ENCODE results near the gene TMEM123. TPM values are rescaled to one million over a fixed set of nuclear protein-coding genes. Genes with fewer than 3 reads are reported as not detected.

Gene TMEM123
- total RNA-seq, 2 experiments from 2014 or later = 288 to 307 TPM

- Mint-ChIP-seq H3K27ac (no peak overlapping the region), H3K9me3 (no peaks in the 10 kb centered on the region), H3K4me3 (no peak overlapping the region), H3K4me1 (ENCODE audit: low read depth) (peaks cover 70% of the 10 kb centered on the region), H3K27me3 (no peaks in the 10 kb centered on the region), H3K36me3 (ENCODE audit: low read depth) (peaks cover 3% of the 10 kb centered on the region)
- H3K4me1 ChIP-seq (ENCODE audit: insufficient read depth, low read length) = peaks cover 30% of the 10 kb centered on the region
- POLR2A ChIA-PET = no interaction called here
- CTCF ChIA-PET = interaction anchor here (1.2 to 1.7 kb wide), 2 partner anchors 14 to 67 kb away, joined by 3 to 5 read pairs; no protein-coding TSS in a partner anchor
- DNase-seq (no peak), ATAC-seq (ENCODE audit: poor library complexity) (no peak)
- TF ChIP-seq, protein P1, sequence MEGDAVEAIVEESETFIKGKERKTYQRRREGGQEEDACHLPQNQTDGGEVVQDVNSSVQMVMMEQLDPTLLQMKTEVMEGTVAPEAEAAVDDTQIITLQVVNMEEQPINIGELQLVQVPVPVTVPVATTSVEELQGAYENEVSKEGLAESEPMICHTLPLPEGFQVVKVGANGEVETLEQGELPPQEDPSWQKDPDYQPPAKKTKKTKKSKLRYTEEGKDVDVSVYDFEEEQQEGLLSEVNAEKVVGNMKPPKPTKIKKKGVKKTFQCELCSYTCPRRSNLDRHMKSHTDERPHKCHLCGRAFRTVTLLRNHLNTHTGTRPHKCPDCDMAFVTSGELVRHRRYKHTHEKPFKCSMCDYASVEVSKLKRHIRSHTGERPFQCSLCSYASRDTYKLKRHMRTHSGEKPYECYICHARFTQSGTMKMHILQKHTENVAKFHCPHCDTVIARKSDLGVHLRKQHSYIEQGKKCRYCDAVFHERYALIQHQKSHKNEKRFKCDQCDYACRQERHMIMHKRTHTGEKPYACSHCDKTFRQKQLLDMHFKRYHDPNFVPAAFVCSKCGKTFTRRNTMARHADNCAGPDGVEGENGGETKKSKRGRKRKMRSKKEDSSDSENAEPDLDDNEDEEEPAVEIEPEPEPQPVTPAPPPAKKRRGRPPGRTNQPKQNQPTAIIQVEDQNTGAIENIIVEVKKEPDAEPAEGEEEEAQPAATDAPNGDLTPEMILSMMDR (IDR thresholded peaks at IDR 0.05) = no peak
- H3K36me3 ChIP-seq (ENCODE audit: insufficient read depth, low read length) = no peaks in the 10 kb centered on the region
- H3K4me3 ChIP-seq (ENCODE audit: low read length) = no peak overlapping the region
- no peak overlapping the region for H3K27ac ChIP-seq (ENCODE audit: low read depth in 1 of 2, low read length in 2 of 2)
- H3K9me3 ChIP-seq (ENCODE audit: control insufficient read depth in 1 of 2, insufficient read depth in 1 of 2, low read length in 2 of 2) = no peaks in the 10 kb centered on the region
- H3K27me3 ChIP-seq (ENCODE audit: control insufficient read depth in 1 of 2, insufficient read depth in 2 of 2, low read length in 2 of 2) = no peaks in the 10 kb centered on the region
- intact Hi-C loops (cut with DNase I, micrococcal nuclease) = no loop called here
These were observed 5.3 kb upstream of the TMEM123 start for GRCh38 chr11:102457865-102458264.

- CTCF ChIA-PET = interaction anchor here (1.1 to 1.7 kb wide), 3 partner anchors 10 to 67 kb away, joined by 3 to 5 read pairs (median 3); no protein-coding TSS in a partner anchor
- TF ChIP-seq, protein P1 (IDR thresholded peaks at IDR 0.05) = no peak
- Mint-ChIP-seq H3K36me3 (ENCODE audit: low read depth) (peaks cover 6% of the 10 kb centered on the region), H3K27me3 (no peaks in the 10 kb centered on the region), H3K9me3 (no peaks in the 10 kb centered on the region), H3K27ac (no peak overlapping the region), H3K4me3 (no peak overlapping the region), H3K4me1 (ENCODE audit: low read depth) (peaks cover 67% of the 10 kb centered on the region)
- Histone ChIP-seq H3K4me3 (ENCODE audit: low read length) (no peak overlapping the region), H3K4me1 (ENCODE audit: insufficient read depth, low read length) (peaks cover 30% of the 10 kb centered on the region), H3K9me3 (ENCODE audit: control insufficient read depth in 1 of 2, insufficient read depth in 1 of 2, low read length in 2 of 2) (no peaks in the 10 kb centered on the region), H3K27ac (ENCODE audit: low read depth in 1 of 2, low read length in 2 of 2) (no peak overlapping the region), H3K27me3 (ENCODE audit: control insufficient read depth in 1 of 2, insufficient read depth in 2 of 2, low read length in 2 of 2) (no peaks in the 10 kb centered on the region), H3K36me3 (ENCODE audit: insufficient read depth, low read length) (no peaks in the 10 kb centered on the region)
- intact Hi-C loops (cut with DNase I, micrococcal nuclease) = no loop called here
- no peak for DNase-seq
- no peak for ATAC-seq (ENCODE audit: poor library complexity)
- POLR2A ChIA-PET = interaction anchor here (1.0 kb wide), 1 partner anchor 36 kb away, joined by 4 read pairs; no protein-coding TSS in a partner anchor
These were observed 4.6 kb upstream of the TMEM123 start for GRCh38 chr11:102457056-102457677.

GRCh38 chr11:102456381-102456780 lies 3.8 kb upstream of the TMEM123 start:
- H3K27ac Mint-ChIP-seq = no peak overlapping the region
- no peak overlapping the region for H3K4me3 Mint-ChIP-seq
- no peaks in the 10 kb centered on the region for H3K27me3 ChIP-seq (ENCODE audit: control insufficient read depth in 1 of 2, insufficient read depth in 2 of 2, low read length in 2 of 2)
- H3K36me3 Mint-ChIP-seq (ENCODE audit: low read depth) = peaks cover 13% of the 10 kb centered on the region
- DNase-seq (peak in 2 of 14 experiments; percentile 50 to 51), ATAC-seq (ENCODE audit: poor library complexity) (no peak)
- no peaks in the 10 kb centered on the region for H3K9me3 Mint-ChIP-seq
- POLR2A ChIA-PET = interaction anchor here (0.7 kb wide), 1 partner anchor 11 kb away, joined by 3 read pairs; no protein-coding TSS in a partner anchor
- H3K4me1 ChIP-seq (ENCODE audit: insufficient read depth, low read length) = peaks cover 30% of the 10 kb centered on the region
- intact Hi-C loops (cut with DNase I, micrococcal nuclease) = no loop called here
- H3K27ac ChIP-seq (ENCODE audit: low read depth in 1 of 2, low read length in 2 of 2) = no peak overlapping the region
- H3K36me3 ChIP-seq (ENCODE audit: insufficient read depth, low read length) = no peaks in the 10 kb centered on the region
- H3K4me3 ChIP-seq (ENCODE audit: low read length) = no peak overlapping the region
- no peaks in the 10 kb centered on the region for H3K27me3 Mint-ChIP-seq
- peaks cover 73% of the 10 kb centered on the region for H3K4me1 Mint-ChIP-seq (ENCODE audit: low read depth)
- CTCF ChIA-PET = interaction anchor here (0.6 to 1.1 kb wide), 2 partner anchors 11 to 43 kb away, joined by 3 read pairs; no protein-coding TSS in a partner anchor
- H3K9me3 ChIP-seq (ENCODE audit: control insufficient read depth in 1 of 2, insufficient read depth in 1 of 2, low read length in 2 of 2) = no peaks in the 10 kb centered on the region
- TF ChIP-seq, protein P1 (IDR thresholded peaks at IDR 0.05) = no peak
